Fibroblast of lung (primary cell): ENCODE measurements around the gene LMNB1.

Source experiments
- EZH2 ChIP-seq: IDR thresholded peaks from 2 replicates; pipeline ENCODE4 v1.5.1; 2012; ENCODE audit warnings: low read length, control low read depth, mild to moderate bottlenecking; ENCODE audit errors: missing control alignments
- TF ChIP-seq, protein P1 (sequence below), 2 donors: IDR thresholded peaks in 1 of 2; conservative IDR thresholded peaks in 1 of 2; 1 replicate in 1 of 2; 2 replicates in 1 of 2; pipeline ENCODE4 v1.5.1; 2011 to 2012; ENCODE audit warnings: low read length in 2 of 2, control low read depth in 1 of 2, inconsistent platforms in 1 of 2, low read depth in 1 of 2, mild to moderate bottlenecking in 1 of 2

DNA sequence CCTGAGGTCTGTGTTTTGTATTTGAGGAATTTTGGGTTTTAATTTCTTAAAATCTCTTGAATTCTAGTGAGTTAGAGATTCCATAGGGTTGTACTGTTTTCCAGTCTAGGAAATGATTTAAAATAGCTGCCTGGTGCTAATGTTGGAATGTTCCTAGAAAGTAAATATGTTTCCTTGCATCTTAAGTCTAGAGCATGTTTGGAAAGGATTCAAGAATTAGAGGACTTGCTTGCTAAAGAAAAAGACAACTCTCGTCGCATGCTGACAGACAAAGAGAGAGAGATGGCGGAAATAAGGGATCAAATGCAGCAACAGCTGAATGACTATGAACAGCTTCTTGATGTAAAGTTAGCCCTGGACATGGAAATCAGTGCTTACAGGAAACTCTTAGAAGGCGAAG lies 41.8 kb downstream of the LMNB1 start:
- TF ChIP-seq, protein P1, sequence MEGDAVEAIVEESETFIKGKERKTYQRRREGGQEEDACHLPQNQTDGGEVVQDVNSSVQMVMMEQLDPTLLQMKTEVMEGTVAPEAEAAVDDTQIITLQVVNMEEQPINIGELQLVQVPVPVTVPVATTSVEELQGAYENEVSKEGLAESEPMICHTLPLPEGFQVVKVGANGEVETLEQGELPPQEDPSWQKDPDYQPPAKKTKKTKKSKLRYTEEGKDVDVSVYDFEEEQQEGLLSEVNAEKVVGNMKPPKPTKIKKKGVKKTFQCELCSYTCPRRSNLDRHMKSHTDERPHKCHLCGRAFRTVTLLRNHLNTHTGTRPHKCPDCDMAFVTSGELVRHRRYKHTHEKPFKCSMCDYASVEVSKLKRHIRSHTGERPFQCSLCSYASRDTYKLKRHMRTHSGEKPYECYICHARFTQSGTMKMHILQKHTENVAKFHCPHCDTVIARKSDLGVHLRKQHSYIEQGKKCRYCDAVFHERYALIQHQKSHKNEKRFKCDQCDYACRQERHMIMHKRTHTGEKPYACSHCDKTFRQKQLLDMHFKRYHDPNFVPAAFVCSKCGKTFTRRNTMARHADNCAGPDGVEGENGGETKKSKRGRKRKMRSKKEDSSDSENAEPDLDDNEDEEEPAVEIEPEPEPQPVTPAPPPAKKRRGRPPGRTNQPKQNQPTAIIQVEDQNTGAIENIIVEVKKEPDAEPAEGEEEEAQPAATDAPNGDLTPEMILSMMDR (conservative IDR thresholded peaks at IDR 0.05 in 1 of 2, IDR thresholded peaks at IDR 0.05 in 1 of 2; ENCODE audit: low read depth in 1 of 2, low read length in 2 of 2): no peak
- no peak for TF ChIP-seq EZH2
